GM19463 (cell line): ENCODE results near the gene FGD1.

Experiments
- ATAC-seq: cut with Tn5 transposase; IDR thresholded peaks from one replicate; pipeline ENCODE4 v1.9.1; 2021; ENCODE audit warnings: mild to moderate bottlenecking, moderate library complexity; ENCODE audit not compliant: unreplicated experiment

The FGD1 gene

DNA sequence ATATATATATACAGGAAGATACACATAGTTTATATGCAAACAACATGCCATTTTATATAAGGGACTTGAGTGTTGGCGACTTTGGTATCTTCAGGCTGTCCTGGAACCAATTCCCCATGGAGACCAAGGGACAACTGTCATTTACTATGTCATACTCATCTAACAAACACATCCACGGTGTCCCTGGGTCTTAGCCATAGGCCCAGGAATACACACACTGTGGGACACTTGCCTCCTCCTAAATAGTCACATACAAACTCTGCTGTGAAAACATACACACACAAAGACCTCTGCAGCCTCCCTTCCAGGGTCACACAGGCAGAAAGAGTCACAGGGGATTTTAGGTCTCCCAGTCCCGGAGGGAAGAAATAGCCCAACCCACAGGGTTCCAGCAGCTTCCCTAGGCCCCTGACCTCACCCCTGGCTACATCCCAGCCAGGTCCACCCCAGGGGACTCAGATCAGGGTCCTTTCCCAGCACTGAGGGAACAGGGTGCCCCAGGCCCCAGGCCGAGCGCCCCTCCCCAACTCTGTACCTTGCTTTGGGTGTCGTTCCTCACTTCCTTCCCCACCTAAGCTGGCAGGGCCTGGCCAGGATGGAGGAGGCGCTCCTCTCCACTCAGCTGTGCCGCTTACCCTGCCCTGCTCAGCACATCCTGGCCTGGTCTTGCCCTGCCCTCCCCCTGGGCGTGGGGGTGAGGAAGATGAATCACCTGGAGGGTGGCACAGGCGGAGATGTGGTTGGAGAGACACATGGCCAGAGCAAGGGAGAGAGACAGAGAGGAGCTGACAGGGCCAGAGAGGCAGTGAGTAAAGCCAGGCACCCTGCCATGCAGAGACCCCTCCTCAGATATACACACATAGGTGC, 21.8 kb downstream of the FGD1 start:
- ATAC-seq = no peak

DNA sequence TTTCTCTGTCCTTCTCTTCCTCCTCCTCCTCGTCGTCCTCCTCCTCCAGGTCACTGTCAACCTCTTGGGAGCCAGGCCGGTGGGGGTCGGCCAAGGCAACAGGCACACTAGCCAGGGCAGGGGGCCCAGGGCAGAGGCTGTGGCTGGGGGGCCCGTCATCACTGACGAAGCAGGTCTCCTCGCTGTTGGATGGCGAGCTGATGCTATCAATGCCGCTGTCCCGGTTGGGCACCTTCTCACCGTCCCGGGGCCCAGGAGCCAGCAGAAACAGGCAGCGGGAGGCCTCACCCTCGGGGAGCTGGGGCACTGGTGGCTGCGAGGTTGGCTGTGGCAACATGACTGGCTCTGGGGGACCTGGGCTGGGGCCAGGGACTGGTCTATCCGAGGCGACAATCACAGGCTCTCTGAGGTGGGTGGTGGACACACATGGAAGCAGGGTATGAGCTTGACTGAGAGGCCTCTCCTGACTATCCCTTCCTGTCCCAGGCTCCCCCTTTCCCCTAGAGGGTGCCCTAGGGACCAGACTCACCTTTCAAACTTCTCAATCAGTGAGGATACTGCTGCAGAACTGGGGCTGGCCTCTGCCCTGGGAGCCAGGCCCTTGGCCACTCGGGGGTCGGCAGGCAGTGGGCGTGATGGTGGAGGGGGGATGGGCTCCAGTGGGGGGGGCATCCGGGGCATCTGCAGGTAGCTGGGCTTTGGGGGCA, 25.8 kb downstream of the FGD1 start:
- ATAC-seq = no peak

DNA sequence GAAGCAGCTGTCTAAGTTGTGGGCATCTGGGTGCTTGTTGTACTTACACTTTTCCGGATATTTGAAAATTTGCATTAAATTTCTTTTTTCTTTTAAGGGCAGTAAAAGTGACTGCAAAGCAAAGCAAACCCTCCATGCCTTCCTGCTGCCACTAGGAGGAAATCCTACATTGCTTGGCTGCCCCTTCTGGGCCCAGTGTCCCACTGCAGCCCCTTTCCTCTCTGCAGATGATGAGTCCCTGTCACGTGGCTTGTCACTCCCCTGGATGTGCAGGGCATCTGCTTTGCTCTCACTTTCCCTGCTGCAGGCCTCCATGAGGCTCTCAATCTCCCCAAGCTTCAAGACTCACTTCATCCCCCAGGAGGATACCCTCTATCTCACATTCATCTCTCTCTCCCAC, 43.1 kb downstream of the FGD1 start:
- ATAC-seq = no peak

- ATAC-seq = no peak
These were observed 46.1 kb downstream of the FGD1 start for GRCh38 chrX:54449929-54450328.

DNA sequence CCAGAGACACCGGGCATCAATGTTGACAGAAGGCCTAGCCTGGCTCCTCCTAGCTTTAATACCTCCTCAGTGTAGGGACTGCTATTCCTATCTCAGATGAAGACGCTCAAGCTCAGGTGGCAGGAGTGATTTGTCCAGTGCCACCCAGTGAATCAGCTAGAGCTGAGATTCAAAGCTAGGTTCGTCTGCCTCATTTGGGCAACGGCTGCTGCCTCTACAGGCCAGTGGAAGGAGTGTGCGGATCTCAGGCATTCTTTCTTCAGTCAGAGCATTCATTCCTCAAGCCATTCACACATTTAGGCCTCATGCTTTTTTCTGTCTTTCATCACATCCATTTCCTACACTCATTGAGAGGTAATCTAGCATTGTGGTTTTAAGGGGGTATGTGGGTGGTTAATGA, 48.6 kb downstream of the FGD1 start:
- no peak for ATAC-seq

DNA sequence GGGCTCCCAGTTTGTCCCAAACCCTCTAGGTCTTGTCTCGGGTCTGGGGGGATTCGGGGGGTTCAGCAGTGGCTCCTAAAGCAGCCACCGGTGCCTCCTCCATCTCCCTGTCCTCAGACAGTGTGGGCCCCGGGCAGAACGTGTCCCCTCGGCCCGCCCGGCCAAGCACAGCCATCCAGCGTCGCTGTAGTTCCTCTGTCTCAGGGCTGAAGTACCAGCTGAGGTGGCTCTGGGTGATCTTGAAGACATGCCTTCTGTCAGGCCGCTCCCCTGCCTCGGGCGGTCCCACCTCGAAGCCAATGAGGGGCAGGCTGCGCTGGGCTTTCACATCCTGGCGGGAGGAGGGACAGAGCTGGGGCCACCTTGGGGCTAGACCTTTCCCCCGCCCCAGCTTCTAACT, 50.0 kb downstream of the FGD1 start:
- no peak for ATAC-seq

DNA sequence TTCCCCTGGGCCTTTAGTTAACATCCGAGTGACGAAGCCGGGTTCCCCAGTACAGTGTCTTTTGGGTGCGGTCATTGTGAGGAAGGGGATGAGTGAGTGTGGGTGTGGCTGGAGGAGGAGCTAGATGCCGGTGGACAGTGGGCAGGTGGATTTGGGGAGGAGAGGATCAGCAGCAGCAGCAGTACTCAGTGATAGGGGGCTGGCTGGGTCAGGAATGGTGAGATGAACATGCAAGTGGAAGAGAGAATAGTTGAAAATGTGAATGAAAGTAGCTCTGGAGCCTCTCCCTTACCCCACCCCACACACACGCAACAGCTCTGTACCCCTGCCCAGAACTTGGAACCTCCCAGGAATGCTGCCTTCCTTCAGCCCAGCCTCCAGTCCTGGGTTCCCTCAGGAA, 51.3 kb downstream of the FGD1 start:
- ATAC-seq = no peak

GRCh38 chrX:54442790-54443189, 53.2 kb downstream of the FGD1 start:
- no peak for ATAC-seq

DNA sequence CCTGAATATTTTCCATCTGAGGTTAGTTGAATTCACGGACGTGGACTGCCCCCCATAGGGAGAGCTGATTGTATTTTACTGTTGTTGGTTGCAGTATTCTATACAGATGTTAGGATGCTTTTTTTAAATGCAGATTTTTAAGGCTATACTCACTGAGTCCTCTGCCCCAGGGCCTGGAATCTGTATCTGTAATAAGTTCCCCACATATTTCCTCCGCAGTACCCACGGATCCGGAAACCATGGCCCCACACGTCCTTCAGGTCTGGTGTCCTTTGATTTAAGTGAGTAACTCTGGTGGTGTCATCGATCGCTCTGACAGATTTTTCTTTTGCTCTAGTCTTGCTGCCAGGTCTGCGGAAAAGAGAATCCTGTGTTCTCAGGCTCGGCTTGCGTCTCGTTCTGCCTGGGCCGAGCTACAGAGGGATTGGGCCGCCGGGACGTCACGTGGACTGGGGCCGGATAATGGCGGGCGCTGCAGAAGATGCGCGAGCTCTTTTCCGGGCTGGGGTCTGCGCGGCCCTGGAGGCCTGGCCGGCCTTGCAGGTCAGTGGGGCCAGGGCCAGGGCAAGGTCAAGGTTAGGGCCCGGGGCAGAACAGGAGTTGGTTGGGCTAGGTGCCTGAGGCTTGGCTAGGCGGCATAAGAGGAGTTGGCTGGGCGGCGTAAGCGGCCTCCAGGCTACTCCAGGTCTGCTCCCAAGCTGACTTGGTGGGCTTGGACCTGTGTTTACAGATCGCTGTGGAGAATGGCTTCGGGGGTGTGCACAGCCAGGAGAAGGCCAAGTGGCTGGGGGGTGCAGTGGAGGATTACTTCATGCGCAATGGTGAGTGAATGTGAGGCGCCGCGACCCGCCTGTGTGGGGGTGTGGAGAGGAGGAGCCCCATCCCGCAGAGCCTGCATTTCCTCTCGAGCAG, 55.8 kb downstream of the FGD1 start, which contains the start of gene TSR2:
Gene TSR2, plus strand, starts transcription at position 445 of the 912 bp plus-strand sequence. Its CDS starts 18 bp downstream, at position 463.
- ATAC-seq = peak; percentile 98

- no peak for ATAC-seq
These were observed 60.9 kb downstream of the FGD1 start for GRCh38 chrX:54435121-54435520.

DNA sequence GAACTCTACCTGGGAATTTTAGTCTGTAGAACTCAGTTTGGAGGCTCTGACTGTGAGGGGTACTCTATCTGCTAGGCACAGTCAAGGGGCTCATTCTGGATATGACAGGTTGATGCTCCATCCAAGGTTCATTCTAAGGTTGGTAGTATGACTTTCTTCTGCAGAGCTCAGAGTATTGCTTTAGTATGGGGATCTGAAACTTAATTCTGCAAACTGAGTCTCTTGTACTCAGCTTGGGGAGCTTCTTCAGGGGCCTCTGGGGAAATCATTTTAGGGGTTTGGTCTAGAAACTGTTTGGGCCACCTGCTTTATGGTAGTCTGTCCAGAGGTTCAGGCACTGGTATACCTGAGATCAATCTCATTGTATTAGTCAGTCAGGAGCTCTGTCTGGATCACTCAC, 65.5 kb downstream of the FGD1 start:
- no peak for ATAC-seq

- ATAC-seq = no peak
These were observed 68.1 kb downstream of the FGD1 start for GRCh38 chrX:54427837-54428424.

- no peak for ATAC-seq
These were observed 72.7 kb downstream of the FGD1 start for GRCh38 chrX:54423161-54423888.

- no peak for ATAC-seq
These were observed 73.9 kb downstream of the FGD1 start for GRCh38 chrX:54422168-54422567.

DNA sequence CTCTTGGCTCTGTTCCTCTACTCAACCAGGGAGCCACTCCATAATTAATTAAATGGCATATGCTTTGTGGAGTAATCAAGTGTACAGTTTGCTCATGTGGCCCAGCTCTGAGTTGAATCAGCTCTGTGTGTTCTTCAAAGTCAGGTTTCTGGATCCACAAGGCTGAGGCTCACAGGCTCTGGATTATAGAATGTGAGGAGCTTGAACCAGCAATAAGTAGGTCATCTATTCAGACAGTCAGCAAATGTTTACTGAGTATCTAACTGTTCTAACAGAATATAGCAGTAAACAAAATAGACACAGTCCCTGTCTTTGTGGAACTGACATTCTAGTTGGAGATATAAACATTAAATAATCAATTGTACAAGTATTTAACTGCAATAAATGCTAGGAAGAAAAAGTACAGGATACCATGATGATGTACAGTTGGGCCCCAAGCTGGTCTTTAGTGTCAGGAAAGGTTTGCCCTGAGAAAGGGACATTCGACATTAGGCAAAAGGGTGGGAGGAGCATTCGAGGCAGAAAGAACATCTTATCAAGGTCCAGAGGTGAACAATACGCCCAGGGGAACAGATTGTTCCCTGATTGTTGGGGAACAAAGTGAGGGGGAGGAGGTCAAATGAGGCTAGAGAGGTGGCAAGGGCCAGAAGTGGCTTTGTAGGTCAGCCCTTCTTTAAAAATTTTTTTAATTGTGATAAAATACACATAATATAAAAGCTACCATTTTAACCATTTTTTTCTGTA, 76.3 kb downstream of the FGD1 start:
- ATAC-seq = no peak

DNA sequence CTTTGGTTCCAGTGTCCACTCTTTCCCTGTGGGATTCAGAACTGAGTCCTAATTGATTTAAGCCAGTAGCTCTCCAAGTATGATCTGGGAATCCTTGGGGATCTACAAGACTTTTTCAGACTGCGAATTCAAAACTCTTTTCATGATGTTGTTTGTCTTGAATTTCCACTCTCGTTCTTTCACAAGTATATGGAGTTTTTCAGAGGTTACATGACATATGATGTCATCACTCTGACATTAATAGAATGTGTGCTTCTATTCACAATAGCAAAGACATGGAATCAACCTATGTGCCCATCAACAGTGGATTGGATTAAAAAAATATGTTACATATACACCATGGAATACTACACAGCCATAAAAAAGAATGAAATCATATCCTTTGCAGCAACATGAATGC, 79.1 kb downstream of the FGD1 start:
- ATAC-seq = no peak

- no peak for ATAC-seq
These were observed 80.3 kb downstream of the FGD1 start for GRCh38 chrX:54415534-54416350.

- no peak for ATAC-seq
These were observed 82.3 kb downstream of the FGD1 start for GRCh38 chrX:54413753-54414152.

GRCh38 chrX:54411732-54412131, 84.3 kb downstream of the FGD1 start:
- ATAC-seq = no peak
